ENCODE results near the gene RAP1GAP2. TPM values are rescaled to one million over a fixed set of nuclear protein-coding genes. Genes with fewer than 3 reads are reported as not detected.

RAP1GAP2 gene
- total RNA-seq, 3 donors from 2014 or later (not counting 1 experiment from before 2014, with no cell fraction given): 274 to 418 (median 390) TPM

- H3K9me3 ChIP-seq (ENCODE audit: control insufficient read depth, insufficient read depth, low read length): no peaks in the 10 kb centered on the region
- intact Hi-C loops (cut with micrococcal nuclease): no loop called here
- TF ChIP-seq, protein P1, sequence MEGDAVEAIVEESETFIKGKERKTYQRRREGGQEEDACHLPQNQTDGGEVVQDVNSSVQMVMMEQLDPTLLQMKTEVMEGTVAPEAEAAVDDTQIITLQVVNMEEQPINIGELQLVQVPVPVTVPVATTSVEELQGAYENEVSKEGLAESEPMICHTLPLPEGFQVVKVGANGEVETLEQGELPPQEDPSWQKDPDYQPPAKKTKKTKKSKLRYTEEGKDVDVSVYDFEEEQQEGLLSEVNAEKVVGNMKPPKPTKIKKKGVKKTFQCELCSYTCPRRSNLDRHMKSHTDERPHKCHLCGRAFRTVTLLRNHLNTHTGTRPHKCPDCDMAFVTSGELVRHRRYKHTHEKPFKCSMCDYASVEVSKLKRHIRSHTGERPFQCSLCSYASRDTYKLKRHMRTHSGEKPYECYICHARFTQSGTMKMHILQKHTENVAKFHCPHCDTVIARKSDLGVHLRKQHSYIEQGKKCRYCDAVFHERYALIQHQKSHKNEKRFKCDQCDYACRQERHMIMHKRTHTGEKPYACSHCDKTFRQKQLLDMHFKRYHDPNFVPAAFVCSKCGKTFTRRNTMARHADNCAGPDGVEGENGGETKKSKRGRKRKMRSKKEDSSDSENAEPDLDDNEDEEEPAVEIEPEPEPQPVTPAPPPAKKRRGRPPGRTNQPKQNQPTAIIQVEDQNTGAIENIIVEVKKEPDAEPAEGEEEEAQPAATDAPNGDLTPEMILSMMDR (IDR thresholded peaks at IDR 0.05): no peak
- H3K4me1 Mint-ChIP-seq: peaks cover 15 to 23% of the 10 kb centered on the region in 2 donors
- 100% methylated on average over 2 of the region's 3 CpGs for WGBS (ENCODE audit: insufficient coverage)
- no peaks in the 10 kb centered on the region for H3K27me3 Mint-ChIP-seq (ENCODE audit: low read depth in 2 of 2)
- no peak overlapping the region for H3K4me3 Mint-ChIP-seq
- H3K9me3 Mint-ChIP-seq: no peaks in the 10 kb centered on the region
- ATAC-seq (no peak), DNase-seq (no peak)
- no peaks in the 10 kb centered on the region for H3K27me3 ChIP-seq (ENCODE audit: control insufficient read depth, insufficient read depth, low read length)
- no peaks in the 10 kb centered on the region for H3K36me3 Mint-ChIP-seq
- H3K4me1 ChIP-seq (ENCODE audit: control insufficient read depth, insufficient read depth, low read length): no peaks in the 10 kb centered on the region
- peaks cover 29% of the 10 kb centered on the region for H3K36me3 ChIP-seq (ENCODE audit: control insufficient read depth, insufficient read depth, low read length)
- no peak overlapping the region for H3K27ac Mint-ChIP-seq
- no peak overlapping the region for H3K4me3 ChIP-seq (ENCODE audit: low read length)
- H3K27ac ChIP-seq (ENCODE audit: low read length): no peak overlapping the region
Observed at GRCh38 chr17:2977157-2977556, 180.9 kb downstream of the RAP1GAP2 start.

DNA sequence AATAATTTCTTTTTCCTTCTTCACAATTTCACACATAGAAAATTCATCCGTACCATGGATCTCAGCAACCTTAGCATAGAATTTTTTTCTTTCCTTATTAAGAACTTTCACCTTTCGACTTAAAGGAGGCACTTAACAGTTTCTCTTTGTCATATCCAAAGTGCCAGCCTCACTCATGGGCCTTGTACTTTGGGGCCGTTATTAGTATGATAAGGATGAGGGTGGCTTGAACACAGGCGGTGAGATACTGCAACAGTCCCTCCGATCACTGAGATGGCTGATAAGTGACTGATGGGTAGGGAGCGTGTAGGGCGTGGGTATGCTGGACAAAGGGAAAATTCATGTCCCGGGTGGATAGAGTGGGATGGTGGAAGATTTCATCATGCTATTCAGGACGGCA, 181.9 kb downstream of the RAP1GAP2 start:
- DNase-seq: no peak

DNA sequence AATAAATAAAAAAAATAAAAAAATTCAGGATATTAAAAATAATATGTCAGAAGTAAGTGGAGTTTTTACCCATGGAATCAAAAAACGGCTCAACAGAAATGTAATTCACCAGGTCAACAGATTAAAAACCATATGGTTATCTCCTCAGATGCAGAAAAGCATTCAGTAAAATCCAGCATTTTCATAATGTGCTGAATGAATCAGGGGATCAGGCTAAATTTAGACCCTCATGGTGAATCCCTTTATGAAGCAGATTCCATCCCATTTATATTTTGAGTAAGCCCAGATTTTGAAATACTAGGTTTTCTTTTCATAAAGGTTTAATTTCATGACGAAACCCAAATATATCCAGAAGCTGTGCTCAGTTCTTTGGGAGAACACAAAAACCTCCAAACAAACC, 182.8 kb downstream of the RAP1GAP2 start:
- Histone ChIP-seq H3K36me3 (ENCODE audit: control insufficient read depth, insufficient read depth, low read length) (peaks cover 46% of the 10 kb centered on the region), H3K27ac (ENCODE audit: low read length) (no peak overlapping the region), H3K27me3 (ENCODE audit: control insufficient read depth, insufficient read depth, low read length) (no peaks in the 10 kb centered on the region), H3K9me3 (ENCODE audit: control insufficient read depth, insufficient read depth, low read length) (no peaks in the 10 kb centered on the region), H3K4me3 (ENCODE audit: low read length) (no peak overlapping the region), H3K4me1 (ENCODE audit: control insufficient read depth, insufficient read depth, low read length) (no peaks in the 10 kb centered on the region)
- TF ChIP-seq, protein P1 (IDR thresholded peaks at IDR 0.05): no peak
- no peak for ATAC-seq
- Mint-ChIP-seq H3K27me3 (ENCODE audit: low read depth in 2 of 2) (no peaks in the 10 kb centered on the region), H3K36me3 (peaks cover 8% of the 10 kb centered on the region), H3K4me3 (no peak overlapping the region), H3K4me1 (peaks cover 10 to 23% of the 10 kb centered on the region in 2 donors), H3K9me3 (no peaks in the 10 kb centered on the region), H3K27ac (no peak overlapping the region)
- intact Hi-C loops (cut with micrococcal nuclease): no loop called here
- no peak for DNase-seq
- WGBS (ENCODE audit: insufficient coverage): 80% methylated on average over 2 of the region's 2 CpGs

More for the DNA sequence above, 181.9 kb downstream of the RAP1GAP2 start:
- Histone ChIP-seq H3K36me3 (ENCODE audit: control insufficient read depth, insufficient read depth, low read length) (peaks cover 38% of the 10 kb centered on the region), H3K4me3 (ENCODE audit: low read length) (no peak overlapping the region), H3K4me1 (ENCODE audit: control insufficient read depth, insufficient read depth, low read length) (no peaks in the 10 kb centered on the region), H3K27ac (ENCODE audit: low read length) (no peak overlapping the region), H3K9me3 (ENCODE audit: control insufficient read depth, insufficient read depth, low read length) (no peaks in the 10 kb centered on the region), H3K27me3 (ENCODE audit: control insufficient read depth, insufficient read depth, low read length) (no peaks in the 10 kb centered on the region)
- Mint-ChIP-seq H3K4me3 (peak overlapping the region; percentile 2), H3K36me3 (peaks cover under 1% of the 10 kb centered on the region), H3K4me1 (peaks cover 10 to 23% of the 10 kb centered on the region in 2 donors), H3K9me3 (no peaks in the 10 kb centered on the region), H3K27ac (peak overlapping the region in 1 of 2 donors; percentile 56), H3K27me3 (ENCODE audit: low read depth in 2 of 2) (no peaks in the 10 kb centered on the region)
- TF ChIP-seq, protein P1 (IDR thresholded peaks at IDR 0.05): no peak
- WGBS (ENCODE audit: insufficient coverage): 93% methylated on average over 9 of the region's 9 CpGs
- ATAC-seq: no peak
- intact Hi-C loops (cut with micrococcal nuclease): no loop called here

DNA sequence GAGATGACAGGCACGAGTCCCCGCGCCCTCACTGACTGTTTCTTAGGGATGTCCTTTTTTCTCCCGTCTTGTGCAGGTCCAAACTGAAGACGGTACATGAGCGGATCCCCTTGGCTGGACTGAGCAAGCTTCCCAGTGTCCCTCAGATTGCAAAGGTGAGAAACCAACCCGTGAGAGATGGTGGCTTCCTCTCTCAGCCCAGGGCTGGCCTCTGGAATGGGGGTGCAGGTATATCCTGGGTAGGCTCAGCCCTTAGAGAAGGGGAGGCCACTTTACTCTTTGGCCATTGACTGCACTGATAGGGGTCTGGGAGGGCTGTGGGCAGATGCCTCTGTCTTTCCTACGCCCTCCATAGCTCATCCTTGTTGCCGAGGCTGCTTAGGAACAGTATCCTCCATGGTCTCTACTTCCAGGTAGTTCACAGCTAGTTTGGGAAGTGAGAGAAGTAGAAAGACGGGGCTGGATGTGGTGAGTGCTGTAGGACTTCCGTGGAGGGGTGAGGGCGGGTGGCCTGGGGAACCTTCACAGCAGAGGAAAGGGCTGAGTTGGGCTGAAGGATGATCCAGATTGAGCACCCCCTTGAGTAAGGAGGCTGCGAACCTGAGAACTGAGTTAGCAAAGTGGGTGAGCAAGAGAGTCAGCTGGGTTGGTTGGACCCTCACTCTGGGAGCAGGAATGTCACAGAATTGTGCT, 184.1 kb downstream of the RAP1GAP2 start:
- H3K9me3 ChIP-seq (ENCODE audit: control insufficient read depth, insufficient read depth, low read length): no peaks in the 10 kb centered on the region
- WGBS (ENCODE audit: insufficient coverage): 95% methylated on average over 13 of the region's 13 CpGs
- Mint-ChIP-seq H3K27ac (peak overlapping the region; percentile 18 to 45), H3K9me3 (no peaks in the 10 kb centered on the region), H3K27me3 (ENCODE audit: low read depth in 2 of 2) (no peaks in the 10 kb centered on the region), H3K36me3 (peaks cover 8% of the 10 kb centered on the region), H3K4me1 (peaks cover 10 to 16% of the 10 kb centered on the region in 2 donors), H3K4me3 (no peak overlapping the region)
- H3K36me3 ChIP-seq (ENCODE audit: control insufficient read depth, insufficient read depth, low read length): peaks cover 53% of the 10 kb centered on the region
- H3K4me1 ChIP-seq (ENCODE audit: control insufficient read depth, insufficient read depth, low read length): no peaks in the 10 kb centered on the region
- no peaks in the 10 kb centered on the region for H3K27me3 ChIP-seq (ENCODE audit: control insufficient read depth, insufficient read depth, low read length)
- no peak overlapping the region for H3K4me3 ChIP-seq (ENCODE audit: low read length)
- intact Hi-C loops (cut with micrococcal nuclease): no loop called here
- no peak overlapping the region for H3K27ac ChIP-seq (ENCODE audit: low read length)
- TF ChIP-seq, protein P1 (IDR thresholded peaks at IDR 0.05): no peak
- DNase-seq (no peak), ATAC-seq (no peak)

Measured in natural killer cell (primary cell).